Mucosa of rectum (tissue), 2 donors: Measurements from ENCODE around the gene DBN1.
"Not testable (repeated sequence)": the region's sequence is repeated elsewhere in the genome, so short reads cannot be mapped to it uniquely, and the experiment has no call there.

Source experiments
- H3K27ac ChIP-seq, 2 donors: one replicate each; pipeline ENCODE4 v1.7.0; 2013; ENCODE audit warnings: inconsistent platforms in 2 of 2, low read depth in 2 of 2, low read length in 2 of 2
- H3K27me3 ChIP-seq, 2 donors: one replicate each; pipeline ENCODE4 v1.7.0; 2013; ENCODE audit warnings: low read length in 2 of 2; ENCODE audit not compliant: control insufficient read depth in 2 of 2, insufficient read depth in 2 of 2
- H3K36me3 ChIP-seq, 2 donors: one replicate each; pipeline ENCODE4 v1.7.0; 2013; ENCODE audit warnings: low read length in 2 of 2; ENCODE audit not compliant: control insufficient read depth in 2 of 2, insufficient read depth in 2 of 2
- H3K4me1 ChIP-seq, 2 donors: one replicate each; pipeline ENCODE4 v1.7.0; 2013; ENCODE audit warnings: low read length in 2 of 2, mild to moderate bottlenecking in 1 of 2; ENCODE audit not compliant: control insufficient read depth in 2 of 2, insufficient read depth in 2 of 2
- H3K4me3 ChIP-seq, 2 donors: one replicate each; pipeline ENCODE4 v1.7.0; 2013; ENCODE audit warnings: low read length in 2 of 2
- H3K9ac ChIP-seq, 2 donors: one replicate each; pipeline ENCODE4 v1.7.0; 2013; ENCODE audit warnings: low read length in 2 of 2, low read depth in 1 of 2, mild to moderate bottlenecking in 1 of 2
- H3K9me3 ChIP-seq, 2 donors: one replicate each; pipeline ENCODE4 v1.7.0; 2013; ENCODE audit warnings: low read length in 2 of 2; ENCODE audit not compliant: control insufficient read depth in 2 of 2
- donor health status: healthy.
- donor health status: Normal muscosa, but diverticular disease.

DBN1 gene

DNA sequence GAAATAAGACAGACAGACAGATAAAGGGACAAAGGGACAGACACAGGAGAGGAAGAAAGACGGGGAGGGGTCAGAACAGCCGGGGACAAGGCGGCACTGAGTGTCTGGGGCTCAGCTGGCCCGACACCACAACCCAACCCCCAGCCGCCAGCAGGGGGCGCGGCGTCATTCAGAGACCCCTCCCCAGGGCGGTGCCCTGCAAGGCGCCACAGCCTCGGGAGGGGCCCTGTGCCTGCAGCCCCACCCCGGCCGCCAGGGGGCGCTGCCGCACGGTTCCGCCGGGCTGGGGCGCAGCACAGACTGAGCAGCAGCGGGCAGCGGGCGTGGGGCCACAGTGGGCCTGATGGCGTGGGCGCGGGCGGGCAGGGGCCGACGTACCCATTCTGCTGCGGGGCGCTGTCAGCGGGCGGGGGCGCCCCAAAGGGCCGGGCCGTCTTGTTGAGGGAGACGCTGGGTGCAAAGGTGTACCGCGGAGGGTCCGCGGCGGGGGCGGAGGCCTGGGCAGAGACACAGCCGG, 18.1 kb upstream of the DBN1 start:
- Histone ChIP-seq H3K9ac (no peak overlapping the region), H3K36me3 (peaks cover 5 to 9% of the 10 kb centered on the region in 2 donors), H3K4me3 (no peak overlapping the region)

DNA sequence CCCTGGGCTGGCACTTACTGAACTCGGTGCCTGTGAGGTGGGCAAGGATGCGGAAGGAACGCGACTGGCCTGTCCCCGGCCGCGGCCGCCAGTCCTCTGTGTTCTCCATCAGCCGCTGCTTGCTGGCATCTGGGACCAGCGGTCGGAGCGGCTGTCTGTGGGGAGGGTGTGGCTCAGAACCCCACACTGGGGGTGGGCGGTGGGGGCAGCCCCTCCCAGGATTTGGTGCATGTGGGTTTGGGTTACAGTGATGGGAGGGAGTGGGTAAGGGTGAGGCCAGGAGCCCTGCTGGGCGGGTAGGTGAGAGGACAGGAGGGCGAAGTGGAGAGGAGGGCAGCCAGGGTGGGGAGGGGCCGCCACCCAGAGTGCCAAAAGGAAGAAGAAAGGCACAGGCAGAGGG, 17.6 kb upstream of the DBN1 start:
- H3K27me3 ChIP-seq: no peaks in the 10 kb centered on the region
- H3K27ac ChIP-seq: no peak overlapping the region
- peaks cover 18 to 21% of the 10 kb centered on the region in 2 donors for H3K4me1 ChIP-seq
- no peak overlapping the region for H3K4me3 ChIP-seq
- H3K36me3 ChIP-seq: peaks cover 5 to 12% of the 10 kb centered on the region in 2 donors
- H3K9ac ChIP-seq: no peak overlapping the region
- no peaks in the 10 kb centered on the region for H3K9me3 ChIP-seq

More for the DNA sequence above, 18.1 kb upstream of the DBN1 start:
- H3K4me1 ChIP-seq: peaks cover 20 to 22% of the 10 kb centered on the region in 2 donors
- no peak overlapping the region for H3K27ac ChIP-seq
- H3K9me3 ChIP-seq: no peaks in the 10 kb centered on the region
- no peaks in the 10 kb centered on the region for H3K27me3 ChIP-seq

DNA sequence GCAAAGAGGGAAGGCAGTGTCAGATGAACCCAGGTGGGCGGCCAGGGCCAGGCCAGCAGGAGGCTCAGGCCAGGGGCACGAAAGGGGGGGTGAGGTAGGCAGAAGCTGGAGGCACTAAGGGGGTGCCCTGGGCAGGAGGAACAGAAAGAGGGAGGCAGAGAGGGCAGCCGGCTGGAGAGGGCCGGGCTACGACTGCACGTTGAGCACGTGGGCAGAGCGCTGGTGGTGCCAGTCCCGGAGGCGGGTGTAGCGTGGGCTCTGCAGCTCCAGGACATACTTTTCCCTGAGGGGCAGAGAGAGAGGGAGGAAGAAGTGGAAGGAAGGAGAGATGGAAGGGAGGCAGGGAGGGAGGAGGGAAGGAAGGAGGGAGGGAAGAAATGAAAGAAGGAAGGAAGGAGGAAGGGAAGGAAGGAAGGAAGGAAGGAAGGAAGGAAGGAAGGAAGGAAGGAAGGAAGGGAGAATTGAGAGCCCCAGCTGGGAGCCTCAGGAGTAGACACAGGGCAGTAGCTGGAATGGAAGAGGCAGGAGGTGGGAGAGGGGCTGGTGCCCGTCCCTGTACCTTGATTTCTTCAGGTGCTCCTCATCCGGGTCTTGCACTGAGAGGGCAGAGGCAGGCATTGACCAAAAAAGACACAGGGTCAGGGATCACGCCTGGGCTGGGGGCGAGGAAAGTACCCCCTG, 17.0 kb upstream of the DBN1 start:
- Histone ChIP-seq H3K4me3 (no peak overlapping the region), H3K36me3 (peaks cover 5 to 12% of the 10 kb centered on the region in 2 donors), H3K9ac (no peak overlapping the region), H3K4me1 (peaks cover 13 to 15% of the 10 kb centered on the region in 2 donors), H3K27me3 (no peaks in the 10 kb centered on the region), H3K27ac (no peak overlapping the region), H3K9me3 (no peaks in the 10 kb centered on the region)

DNA sequence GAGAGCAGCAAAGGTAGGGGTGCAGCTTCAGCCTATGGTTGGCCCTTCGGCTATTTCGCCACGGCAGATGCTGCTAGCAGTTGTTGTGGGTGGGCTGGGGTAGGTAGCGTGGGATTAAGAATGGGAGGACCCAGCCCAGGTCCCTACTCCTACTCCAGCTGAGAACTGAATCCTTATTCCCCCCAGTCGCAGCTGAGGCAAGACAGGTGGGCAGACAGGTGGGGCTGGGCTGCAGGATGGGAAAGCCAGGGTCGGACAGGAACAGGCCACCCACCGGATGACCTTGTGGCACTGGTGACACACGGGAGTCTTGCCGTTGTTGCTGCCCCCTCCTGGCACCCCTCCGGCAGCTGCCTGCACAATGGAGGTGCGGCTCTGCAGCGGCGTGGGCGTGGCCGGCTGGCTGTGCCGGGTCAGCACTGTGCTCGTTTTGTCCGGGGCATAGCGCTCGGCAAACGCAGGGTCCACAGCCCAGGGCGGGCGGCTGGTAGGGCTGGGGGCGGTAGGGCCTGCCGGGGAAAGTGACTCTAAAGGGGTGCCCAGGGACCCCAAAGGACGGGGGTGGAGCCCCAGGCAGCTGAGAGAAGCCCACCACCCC, 15.8 kb upstream of the DBN1 start:
- H3K27ac ChIP-seq: no peak overlapping the region
- no peaks in the 10 kb centered on the region for H3K9me3 ChIP-seq
- H3K36me3 ChIP-seq: peaks cover 5 to 14% of the 10 kb centered on the region in 2 donors
- H3K4me1 ChIP-seq: peaks cover 5 to 9% of the 10 kb centered on the region in 2 donors
- H3K4me3 ChIP-seq: no peak overlapping the region
- H3K9ac ChIP-seq: no peak overlapping the region
- no peaks in the 10 kb centered on the region for H3K27me3 ChIP-seq

DNA sequence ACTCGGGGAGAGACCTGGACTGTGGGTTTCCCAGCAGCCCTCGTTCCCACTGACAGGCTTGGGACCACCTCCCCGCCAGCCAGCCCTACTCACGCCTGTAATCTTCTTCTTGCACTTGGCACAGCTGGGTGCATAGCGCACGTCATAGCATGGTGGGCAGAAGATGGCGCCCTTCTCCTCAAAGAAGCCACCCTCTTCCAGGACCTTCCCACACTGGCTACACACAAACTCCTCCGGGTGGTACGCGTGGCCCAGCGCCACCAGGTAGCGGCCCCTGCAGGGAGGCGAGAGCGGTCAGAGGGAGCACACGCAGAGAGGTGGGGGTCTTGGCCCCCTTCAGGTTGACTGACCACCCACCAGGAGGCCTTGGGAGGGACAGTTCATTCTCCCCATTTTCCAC, 14.5 kb upstream of the DBN1 start:
- no peaks in the 10 kb centered on the region for H3K27me3 ChIP-seq
- peaks cover 0 to 1% of the 10 kb centered on the region in 2 donors for H3K4me1 ChIP-seq
- H3K36me3 ChIP-seq: peaks cover 8 to 17% of the 10 kb centered on the region in 2 donors
- H3K27ac ChIP-seq: no peak overlapping the region
- H3K9me3 ChIP-seq: no peaks in the 10 kb centered on the region
- H3K9ac ChIP-seq: no peak overlapping the region
- H3K4me3 ChIP-seq: no peak overlapping the region

DNA sequence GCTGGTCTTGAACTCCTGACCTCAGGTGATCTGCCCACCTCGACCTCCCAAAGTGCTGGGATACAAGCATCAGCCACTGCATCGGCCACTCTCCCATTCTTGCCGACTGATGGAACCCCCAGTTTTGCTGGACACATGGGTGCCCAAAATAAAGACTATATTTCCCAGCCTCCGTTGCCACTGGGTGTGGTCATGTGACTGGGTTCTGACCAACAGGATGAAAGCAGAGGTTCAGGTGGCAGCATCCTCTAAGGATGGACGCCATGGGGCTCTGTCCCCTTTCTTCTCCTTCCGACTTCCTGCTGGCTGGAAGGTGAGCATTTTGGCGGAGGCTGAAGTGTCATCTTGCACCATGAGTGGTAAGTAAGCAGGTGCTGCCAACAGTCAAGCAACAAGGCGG, 13.7 kb upstream of the DBN1 start:
- no peaks in the 10 kb centered on the region for H3K9me3 ChIP-seq
- peaks cover 8 to 17% of the 10 kb centered on the region in 2 donors for H3K36me3 ChIP-seq
- no peaks in the 10 kb centered on the region for H3K4me1 ChIP-seq
- H3K9ac ChIP-seq: no peak overlapping the region
- H3K27ac ChIP-seq: no peak overlapping the region
- no peak overlapping the region for H3K4me3 ChIP-seq
- H3K27me3 ChIP-seq: no peaks in the 10 kb centered on the region

DNA sequence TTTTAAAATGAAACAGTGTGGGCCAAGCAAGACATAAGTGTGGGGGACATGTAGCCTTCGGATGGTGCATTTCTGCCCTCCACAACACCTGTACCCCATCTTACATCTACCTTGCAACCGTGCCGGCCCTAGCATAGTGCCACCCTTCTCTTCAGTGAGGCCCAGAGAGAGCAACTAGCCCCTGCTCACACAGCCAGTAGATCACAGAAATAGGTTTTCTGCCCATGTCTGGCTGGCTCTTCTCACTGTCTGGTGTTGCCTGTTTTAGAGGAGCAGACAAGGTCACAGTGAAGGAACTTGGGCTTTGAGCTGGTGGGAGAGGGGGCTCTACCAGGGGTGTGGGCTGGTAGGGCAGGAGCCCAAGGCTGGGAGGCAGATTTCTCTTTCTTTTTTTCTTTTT, 12.8 kb upstream of the DBN1 start:
- no peaks in the 10 kb centered on the region for H3K4me1 ChIP-seq
- no peak overlapping the region for H3K4me3 ChIP-seq
- H3K36me3 ChIP-seq: peaks cover 8 to 17% of the 10 kb centered on the region in 2 donors
- H3K9me3 ChIP-seq: no peaks in the 10 kb centered on the region
- H3K9ac ChIP-seq: no peak overlapping the region
- H3K27ac ChIP-seq: no peak overlapping the region
- no peaks in the 10 kb centered on the region for H3K27me3 ChIP-seq

DNA sequence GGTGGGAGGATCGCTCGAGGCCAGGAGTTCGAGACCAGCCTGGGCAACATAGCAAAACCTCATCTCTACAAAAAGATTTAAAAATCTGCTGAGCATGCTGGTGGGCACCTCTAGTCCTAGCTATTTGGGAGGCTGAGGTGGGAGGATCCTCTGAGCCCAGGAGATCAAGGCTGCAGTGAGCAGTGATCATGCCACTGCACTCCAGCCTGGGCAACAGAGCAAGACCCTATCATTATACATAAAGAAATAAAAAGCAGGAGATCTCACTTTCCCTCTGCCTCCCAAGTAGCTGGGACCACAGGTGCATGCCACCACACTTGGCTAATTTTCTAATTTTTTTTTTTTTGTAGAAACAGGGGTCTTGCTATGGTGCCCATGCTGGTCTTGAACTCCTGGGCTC, 12.3 kb upstream of the DBN1 start:
- H3K9ac ChIP-seq, H3K27me3 ChIP-seq, H3K4me1 ChIP-seq, H3K4me3 ChIP-seq, H3K9me3 ChIP-seq, H3K27ac ChIP-seq: not testable (repeated sequence)
- H3K36me3 ChIP-seq: peaks cover 8 to 17% of the 10 kb centered on the region in 2 donors

DNA sequence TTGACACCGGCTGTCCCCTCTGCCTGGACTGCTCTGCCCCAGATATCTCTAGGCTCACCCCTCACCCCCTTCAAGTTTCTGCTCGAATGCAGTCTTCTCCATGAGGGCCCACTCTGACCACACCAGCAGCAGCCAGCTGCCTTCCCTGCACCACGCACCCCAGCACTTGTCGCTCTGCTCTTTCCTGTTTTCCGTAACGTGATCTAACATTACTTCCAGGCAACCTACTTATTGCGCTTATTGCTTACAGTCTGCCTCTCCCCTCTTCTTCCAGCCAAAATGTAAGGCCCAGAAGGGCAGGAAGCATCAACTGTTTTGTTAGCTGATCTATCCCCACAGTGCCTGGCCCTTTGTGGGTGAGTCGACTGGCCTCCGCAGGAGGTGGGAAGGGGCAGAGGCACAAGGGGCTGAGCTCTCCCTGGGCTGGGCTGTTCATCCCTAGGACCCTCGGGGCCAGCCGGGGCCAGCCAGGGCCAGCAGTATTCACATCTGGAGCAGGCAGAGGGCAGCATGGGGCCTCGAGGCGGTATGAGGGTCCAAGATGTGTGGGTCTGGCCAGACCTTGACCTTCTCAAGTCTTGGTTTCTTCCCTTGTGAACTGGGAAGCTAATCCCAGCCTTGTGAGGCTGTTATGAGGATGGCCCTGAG, 11.6 kb upstream of the DBN1 start:
- Histone ChIP-seq H3K4me3 (no peak overlapping the region), H3K9ac (no peak overlapping the region), H3K36me3 (peaks cover 8 to 17% of the 10 kb centered on the region in 2 donors), H3K27me3 (no peaks in the 10 kb centered on the region), H3K27ac (no peak overlapping the region), H3K4me1 (no peaks in the 10 kb centered on the region), H3K9me3 (no peaks in the 10 kb centered on the region)
